ENCODE results near the gene CRYGA. TPM values are rescaled to one million over a fixed set of nuclear protein-coding genes. Genes with fewer than 3 reads are reported as not detected.

Gene CRYGA
- total RNA-seq, 1 donor from 2014 or later, result not detected

- Histone ChIP-seq H3K36me3 (no peaks in the 10 kb centered on the region), H3K4me3 (no peak overlapping the region), H3K4me1 (no peaks in the 10 kb centered on the region), H3K27ac (replicated peaks) (no peak overlapping the region), H3K9me3 (replicated peaks) (no peaks in the 10 kb centered on the region), H3K27me3 (ENCODE audit: low read depth) (peaks cover 3% of the 10 kb centered on the region)
- TF ChIP-seq, protein P1, sequence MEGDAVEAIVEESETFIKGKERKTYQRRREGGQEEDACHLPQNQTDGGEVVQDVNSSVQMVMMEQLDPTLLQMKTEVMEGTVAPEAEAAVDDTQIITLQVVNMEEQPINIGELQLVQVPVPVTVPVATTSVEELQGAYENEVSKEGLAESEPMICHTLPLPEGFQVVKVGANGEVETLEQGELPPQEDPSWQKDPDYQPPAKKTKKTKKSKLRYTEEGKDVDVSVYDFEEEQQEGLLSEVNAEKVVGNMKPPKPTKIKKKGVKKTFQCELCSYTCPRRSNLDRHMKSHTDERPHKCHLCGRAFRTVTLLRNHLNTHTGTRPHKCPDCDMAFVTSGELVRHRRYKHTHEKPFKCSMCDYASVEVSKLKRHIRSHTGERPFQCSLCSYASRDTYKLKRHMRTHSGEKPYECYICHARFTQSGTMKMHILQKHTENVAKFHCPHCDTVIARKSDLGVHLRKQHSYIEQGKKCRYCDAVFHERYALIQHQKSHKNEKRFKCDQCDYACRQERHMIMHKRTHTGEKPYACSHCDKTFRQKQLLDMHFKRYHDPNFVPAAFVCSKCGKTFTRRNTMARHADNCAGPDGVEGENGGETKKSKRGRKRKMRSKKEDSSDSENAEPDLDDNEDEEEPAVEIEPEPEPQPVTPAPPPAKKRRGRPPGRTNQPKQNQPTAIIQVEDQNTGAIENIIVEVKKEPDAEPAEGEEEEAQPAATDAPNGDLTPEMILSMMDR (IDR thresholded peaks at IDR 0.05; ENCODE audit: borderline replicate concordance), result no peak
- intact Hi-C loops (cut with micrococcal nuclease), result no loop called here
- DNase-seq, result no peak
Measured at GRCh38 chr2:208175840-208176153, 12.4 kb upstream of the CRYGA start.

DNA sequence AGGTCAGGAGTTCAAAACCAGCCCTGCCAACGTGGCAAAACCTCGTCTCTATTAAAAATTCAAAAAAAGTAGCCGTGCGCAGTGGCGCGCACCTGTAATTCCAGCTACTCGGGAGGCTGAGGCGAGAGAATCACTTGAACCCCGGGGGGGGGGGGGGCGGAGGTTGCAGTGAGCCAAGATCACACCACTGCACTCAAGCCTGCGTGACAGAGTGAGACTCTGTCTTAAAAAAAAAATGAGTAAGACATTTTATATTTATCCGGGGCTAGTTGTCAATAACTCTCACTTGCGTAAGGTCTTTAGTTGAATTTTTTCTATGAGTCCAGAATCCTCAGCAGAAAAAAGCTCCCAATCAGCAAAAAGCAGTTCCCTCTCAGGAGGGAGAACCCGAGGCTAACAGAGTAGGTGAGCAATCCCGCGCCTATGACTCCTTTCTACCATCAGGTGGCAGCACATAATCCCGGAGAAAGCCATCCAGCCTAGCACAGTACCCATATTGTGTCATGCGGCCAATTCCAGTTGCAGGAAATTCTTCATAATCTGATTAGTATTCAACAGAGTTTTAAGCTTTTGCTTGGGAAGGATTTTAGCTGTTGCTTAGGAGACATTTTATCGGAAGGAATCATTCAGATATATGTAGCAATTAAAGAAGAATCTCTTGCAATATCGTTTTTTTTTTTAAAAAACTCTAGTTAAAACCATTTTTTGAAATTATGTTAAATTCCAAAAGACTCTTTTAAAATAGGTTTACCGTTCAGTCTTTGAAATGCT is 11.9 kb upstream of the CRYGA start:
- no peak overlapping the region for H3K27ac ChIP-seq (replicated peaks)

GRCh38 chr2:208174144-208174543 is 10.8 kb upstream of the CRYGA start:
- no peak for DNase-seq
- peaks cover 8% of the 10 kb centered on the region for H3K27me3 ChIP-seq (ENCODE audit: low read depth)
- no peak overlapping the region for H3K4me3 ChIP-seq
- no peak overlapping the region for H3K27ac ChIP-seq (replicated peaks)
- no peaks in the 10 kb centered on the region for H3K9me3 ChIP-seq (replicated peaks)
- intact Hi-C loops (cut with micrococcal nuclease), result no loop called here
- H3K4me1 ChIP-seq, result no peaks in the 10 kb centered on the region
- H3K36me3 ChIP-seq, result no peaks in the 10 kb centered on the region
- TF ChIP-seq, protein P1 (IDR thresholded peaks at IDR 0.05; ENCODE audit: borderline replicate concordance), result no peak

More for the DNA sequence above, 11.9 kb upstream of the CRYGA start:
- peak; percentile 59 for DNase-seq
- no peaks in the 10 kb centered on the region for H3K9me3 ChIP-seq (replicated peaks)
- intact Hi-C loops (cut with micrococcal nuclease), result no loop called here
- no peaks in the 10 kb centered on the region for H3K4me1 ChIP-seq
- peaks cover 8% of the 10 kb centered on the region for H3K27me3 ChIP-seq (ENCODE audit: low read depth)
- H3K4me3 ChIP-seq, result no peak overlapping the region
- TF ChIP-seq, protein P1 (IDR thresholded peaks at IDR 0.05; ENCODE audit: borderline replicate concordance), result peak; percentile 93
- no peaks in the 10 kb centered on the region for H3K36me3 ChIP-seq

DNA sequence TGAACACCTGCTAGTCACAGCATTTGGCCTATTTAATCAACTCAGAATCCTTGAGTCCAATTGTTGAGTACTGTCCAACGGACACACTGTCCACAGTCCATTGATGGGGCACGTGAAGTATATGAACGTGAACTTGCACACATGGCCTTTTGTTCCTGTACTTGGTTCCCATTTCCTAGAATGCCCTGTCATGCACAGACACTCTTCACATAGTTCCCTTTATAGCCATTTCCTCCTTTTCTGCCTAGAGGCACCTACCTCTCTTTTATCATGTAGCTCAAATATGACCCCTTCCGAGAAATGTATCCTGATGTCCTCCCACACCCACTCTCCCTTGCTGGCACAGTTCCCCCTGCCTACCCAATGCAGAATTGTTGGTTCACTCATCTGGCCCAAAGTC is 8.7 kb upstream of the CRYGA start:
- H3K27me3 ChIP-seq (ENCODE audit: low read depth), result peaks cover 17% of the 10 kb centered on the region
- no peaks in the 10 kb centered on the region for H3K4me1 ChIP-seq
- TF ChIP-seq, protein P1 (IDR thresholded peaks at IDR 0.05; ENCODE audit: borderline replicate concordance), result no peak
- H3K9me3 ChIP-seq (replicated peaks), result no peaks in the 10 kb centered on the region
- no peak overlapping the region for H3K27ac ChIP-seq (replicated peaks)
- H3K4me3 ChIP-seq, result no peak overlapping the region
- intact Hi-C loops (cut with micrococcal nuclease), result no loop called here
- no peak for DNase-seq
- no peaks in the 10 kb centered on the region for H3K36me3 ChIP-seq

DNA sequence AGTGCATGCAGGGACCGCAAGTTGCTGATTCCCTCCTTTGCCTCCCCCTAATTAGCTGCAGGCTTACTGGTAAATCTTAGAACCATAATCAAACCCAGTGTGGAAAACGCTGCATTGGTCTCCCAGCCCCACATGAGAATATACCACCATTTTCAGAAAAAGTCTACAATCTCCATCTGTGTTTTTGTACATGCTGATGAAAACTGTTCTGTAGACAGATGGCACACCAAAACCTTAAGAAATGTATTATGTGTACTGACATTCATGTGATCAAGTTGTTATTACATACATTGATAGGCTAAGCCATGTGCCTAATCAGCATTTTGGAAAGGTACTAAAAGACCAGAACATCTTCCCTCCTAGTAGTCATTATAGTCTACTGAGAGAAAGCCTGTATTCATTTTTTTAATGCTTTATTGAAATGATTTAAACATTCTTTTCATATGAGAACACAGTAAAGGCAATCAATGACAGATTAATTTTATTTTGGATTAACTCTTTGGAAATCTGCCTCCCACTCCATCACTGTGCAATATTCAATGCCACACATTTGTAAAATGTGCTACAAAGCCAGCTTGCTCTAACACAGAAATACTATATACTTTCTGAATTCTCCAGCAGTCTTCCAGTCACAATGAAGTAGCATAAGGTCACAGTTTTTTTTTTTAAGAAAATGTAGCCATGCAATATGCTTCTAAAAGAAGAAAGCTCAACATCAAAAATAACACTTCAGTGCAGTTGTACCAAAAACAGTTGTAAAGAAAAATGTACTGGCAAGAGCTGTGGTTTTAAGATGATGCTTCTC is 1.8 kb upstream of the CRYGA start:
- Histone ChIP-seq H3K4me3 (no peak overlapping the region), H3K27me3 (ENCODE audit: low read depth) (peaks cover 29% of the 10 kb centered on the region), H3K36me3 (no peaks in the 10 kb centered on the region), H3K27ac (replicated peaks) (no peak overlapping the region), H3K4me1 (no peaks in the 10 kb centered on the region), H3K9me3 (replicated peaks) (no peaks in the 10 kb centered on the region)
- TF ChIP-seq, protein P1 (IDR thresholded peaks at IDR 0.05; ENCODE audit: borderline replicate concordance), result no peak
- no peak for DNase-seq
- intact Hi-C loops (cut with micrococcal nuclease), result no loop called here

Data from left ventricle myocardium inferior (tissue), 1 donor.